NCI-H526 treated with DMSO at 0.1 percent for 48 hours (cell line): ENCODE data around the gene CLMP.

Experiments
- DNase-seq: peaks from one replicate; lab custom pipeline; 2025; lab: John Stamatoyannopoulos, UW

Gene CLMP

DNA sequence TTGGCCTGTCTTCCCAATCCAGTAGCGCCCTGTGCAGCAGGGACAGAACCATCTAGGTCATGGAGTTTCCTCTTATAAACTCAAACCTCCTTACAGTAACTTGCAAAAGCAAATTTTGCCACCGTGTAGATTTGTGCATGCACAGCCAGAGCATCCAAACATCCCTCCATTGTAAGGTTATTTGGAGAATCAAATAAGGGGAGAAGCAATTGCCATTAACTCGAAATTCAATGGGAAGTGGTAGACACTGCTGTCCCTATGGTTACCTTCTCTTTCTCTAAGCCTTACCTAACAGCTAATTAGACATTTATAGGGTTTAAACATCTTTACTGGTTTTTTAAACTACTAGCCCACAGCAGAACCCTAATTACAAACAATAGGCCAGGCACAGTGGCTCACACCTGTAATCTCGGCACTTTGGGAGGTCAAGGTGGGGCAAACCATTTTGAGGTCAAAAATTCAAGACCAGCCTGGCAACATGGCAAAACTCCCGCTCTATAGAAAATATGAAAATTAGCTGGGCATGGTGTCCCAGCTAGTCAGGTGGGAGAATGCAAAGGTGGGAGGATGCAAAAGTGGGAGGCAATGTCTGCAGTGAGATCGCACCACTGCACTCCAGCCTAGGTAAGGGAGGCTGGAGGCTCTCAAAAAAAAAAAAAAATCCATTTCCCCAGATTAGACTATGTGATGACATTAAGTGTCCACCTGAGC is 139.7 kb downstream of the CLMP start:
- DNase-seq: peak; percentile 37

GRCh38 chr11:123054301-123055065 is 140.6 kb downstream of the CLMP start:
- peak; percentile 93 for DNase-seq

DNA sequence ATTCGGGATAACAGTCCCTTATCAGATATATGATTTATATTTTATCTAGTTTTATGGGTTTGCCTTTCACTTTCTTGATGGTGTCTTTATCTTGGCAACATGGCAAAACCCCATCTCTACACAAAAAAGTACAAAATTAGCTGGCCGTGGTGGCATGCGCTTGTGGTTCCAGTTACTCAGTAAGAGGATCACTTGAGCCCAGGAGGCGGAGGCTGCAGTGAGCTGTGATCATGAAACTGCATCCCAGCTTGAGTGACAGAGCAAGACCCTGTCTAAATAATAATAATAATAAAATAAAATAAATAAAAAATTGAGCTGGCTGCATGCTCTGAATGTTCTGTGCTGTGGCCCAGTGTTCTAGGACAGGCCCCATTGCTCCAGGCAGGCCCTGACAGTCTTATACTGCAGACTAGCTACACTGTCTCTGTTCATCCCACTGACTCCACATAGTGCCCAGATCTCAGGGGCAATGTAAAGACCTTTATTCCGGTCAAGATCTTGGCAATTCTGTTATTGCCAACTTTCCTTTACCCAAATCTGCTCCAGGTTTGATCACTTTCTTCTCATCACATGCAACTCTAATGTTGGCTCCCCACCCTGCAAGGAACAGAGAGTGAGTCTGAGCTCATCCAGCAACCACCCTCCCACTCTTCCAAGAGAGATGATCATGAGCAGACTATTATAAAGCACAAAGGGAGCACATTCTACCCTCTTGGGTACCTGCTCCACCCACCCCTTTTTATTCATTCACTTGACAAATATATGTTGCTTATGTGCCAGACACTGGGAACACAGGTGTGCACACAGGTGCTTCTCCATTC is 141.9 kb downstream of the CLMP start:
- DNase-seq: no peak

DNA sequence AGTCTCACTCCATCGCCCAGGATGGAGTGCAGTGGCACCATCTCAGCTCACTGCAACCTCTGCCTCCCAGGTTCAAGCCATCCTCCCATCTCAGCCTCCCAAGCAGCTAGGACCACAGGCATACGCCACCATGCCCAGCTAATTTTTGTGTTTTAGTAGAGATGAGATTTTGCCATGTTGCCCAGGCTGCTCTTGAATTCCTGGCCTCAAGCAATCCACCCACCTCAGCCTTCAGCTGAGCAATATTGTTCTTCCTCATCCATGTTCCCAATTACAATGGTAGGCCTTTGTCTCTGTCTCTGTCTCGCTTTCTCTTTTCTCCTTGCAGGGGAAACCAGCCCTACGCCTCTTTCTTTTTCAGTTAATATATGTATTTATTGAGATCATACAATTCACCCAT is 143.4 kb downstream of the CLMP start:
- DNase-seq: no peak

DNA sequence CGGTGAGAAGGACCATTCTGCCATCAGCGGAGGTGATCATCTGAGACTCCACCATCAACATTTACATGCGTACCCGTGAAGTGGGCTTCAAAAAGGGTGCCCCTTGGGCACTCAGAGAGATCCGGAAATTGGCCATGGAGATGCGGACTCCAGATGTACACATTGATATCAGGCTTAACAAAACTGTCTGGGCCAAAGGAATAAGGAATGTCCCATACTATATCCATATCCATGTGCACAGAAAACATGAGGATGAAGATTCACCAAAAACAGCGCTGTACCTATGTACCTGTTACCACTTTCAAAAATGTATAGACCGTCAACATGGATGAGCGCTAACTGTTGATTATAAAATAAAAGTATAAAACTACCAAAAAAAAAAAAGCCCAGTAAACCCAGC is 143.9 kb downstream of the CLMP start:
- DNase-seq: no peak

DNA sequence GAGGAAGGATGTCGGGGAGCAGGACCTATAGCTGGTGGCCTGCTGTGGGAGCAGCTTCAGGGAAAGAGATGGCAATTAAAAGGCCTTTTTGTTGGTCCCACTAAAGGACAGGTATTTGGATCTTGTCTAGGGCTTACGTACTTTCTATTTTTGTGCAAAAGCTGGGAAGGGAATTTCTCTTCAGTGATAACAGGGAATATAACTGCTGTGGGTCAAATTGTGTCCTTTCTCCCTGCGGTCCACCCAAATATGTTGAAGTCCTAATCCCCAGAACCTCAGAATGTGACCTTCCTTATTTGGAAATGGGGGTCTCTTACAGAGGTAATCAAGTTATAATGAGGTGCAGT is 147.1 kb downstream of the CLMP start:
- no peak for DNase-seq

DNA sequence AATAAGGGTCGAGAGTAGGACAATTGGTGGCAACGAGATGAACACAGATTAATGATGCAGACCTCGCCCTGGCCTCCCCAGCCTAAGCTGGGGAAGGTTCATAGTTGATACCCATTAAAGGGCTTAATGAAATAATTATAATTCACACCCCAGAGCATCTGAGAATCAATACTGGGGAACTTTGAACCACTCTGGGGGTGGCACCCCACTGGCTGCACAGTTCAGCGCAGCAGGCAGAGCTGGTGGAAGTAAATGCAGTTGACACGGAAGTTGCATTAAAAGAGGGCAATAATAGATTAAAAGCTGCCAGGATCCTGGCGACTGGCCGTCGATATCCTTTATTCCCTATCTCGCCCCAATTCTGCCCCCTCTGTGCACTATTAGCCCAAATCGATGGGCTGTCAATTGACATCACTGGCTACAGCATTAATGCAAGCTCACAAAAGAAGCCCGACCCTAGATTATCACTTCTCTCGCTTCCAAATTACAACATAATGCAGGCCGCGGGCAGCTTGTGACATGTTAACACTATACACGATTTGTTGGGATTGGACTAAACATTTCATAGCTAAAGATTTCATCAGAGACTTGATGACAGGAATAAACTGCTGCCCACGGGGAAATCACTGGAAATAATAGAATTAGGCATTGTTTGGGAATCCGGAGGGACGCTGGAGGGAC is 147.6 kb downstream of the CLMP start:
- DNase-seq: no peak

DNA sequence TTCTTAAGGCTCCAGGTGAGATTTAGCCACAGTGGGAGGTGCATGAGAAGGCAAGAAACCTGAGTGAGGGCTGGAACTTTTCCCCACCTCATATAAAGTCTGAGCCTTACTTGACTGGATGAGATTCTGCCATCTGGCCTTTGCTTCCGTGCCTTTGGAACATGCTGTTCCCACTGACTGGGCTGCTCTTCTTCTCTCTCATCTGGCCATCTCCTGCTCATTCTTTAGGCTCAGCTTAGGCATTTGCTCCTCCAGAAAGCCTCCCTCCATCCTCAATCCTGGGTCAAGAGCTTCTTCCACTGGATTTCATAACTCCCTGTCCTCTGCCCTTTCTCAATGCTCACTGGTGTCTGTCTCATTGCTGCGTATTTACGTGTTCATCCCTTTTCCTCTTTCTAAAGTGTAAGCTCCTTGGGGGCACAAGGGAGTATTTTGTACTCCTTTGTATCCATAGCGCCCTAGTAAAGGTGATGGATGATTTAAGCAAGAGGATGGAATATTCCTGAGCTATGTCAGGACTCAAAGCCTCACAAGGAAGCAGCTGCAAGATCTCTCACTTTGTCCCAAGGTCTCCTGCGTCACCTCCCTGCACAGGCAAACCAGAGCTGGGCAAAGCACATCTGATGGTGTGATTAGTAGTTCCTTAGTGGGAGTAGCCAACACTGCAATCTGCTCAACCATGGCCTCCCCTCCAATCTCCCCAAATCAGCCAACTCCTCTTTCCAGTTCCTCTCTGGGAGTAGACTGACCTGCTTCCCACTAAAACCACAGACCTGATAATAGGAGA is 148.4 kb downstream of the CLMP start:
- DNase-seq: no peak

DNA sequence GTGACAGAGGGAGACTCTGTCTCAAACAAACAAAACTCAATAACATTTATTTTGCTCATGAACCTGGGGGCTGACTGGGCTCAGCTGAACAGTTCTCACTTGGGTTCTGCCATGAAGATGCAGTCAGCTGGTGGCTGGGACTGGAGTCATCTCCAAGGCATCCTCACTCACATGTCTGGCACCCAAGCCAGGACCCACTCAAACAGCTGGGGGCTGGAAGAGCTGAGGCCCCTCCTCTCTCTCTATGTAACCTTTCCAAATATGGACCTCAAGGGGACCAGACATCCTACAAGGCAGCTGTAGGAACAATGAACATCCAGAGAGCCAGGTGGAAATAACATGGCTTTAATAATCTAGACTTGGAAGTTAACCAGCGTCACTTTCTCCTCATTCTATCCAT is 149.9 kb downstream of the CLMP start:
- no peak for DNase-seq

- no peak for DNase-seq
Observed at GRCh38 chr11:123041185-123041584, 153.9 kb downstream of the CLMP start.

DNA sequence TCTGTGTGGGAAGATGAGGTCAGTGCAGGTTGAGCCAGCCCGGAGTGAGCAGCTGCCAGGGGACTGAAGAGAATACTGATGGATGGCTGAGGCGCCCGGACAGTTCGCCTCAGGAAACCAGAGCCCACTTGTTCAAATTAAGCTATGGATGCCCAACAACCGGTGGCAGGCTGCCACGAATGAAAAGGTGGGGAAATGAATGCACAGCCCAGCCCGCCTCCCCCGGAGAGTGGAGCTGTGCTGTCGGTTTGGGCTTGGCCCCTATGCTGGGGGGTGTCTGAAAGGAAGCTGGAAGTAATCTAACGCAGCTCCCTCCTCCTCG is 155.0 kb downstream of the CLMP start:
- no peak for DNase-seq

GRCh38 chr11:123035831-123036230 is 159.2 kb downstream of the CLMP start:
- no peak for DNase-seq

DNA sequence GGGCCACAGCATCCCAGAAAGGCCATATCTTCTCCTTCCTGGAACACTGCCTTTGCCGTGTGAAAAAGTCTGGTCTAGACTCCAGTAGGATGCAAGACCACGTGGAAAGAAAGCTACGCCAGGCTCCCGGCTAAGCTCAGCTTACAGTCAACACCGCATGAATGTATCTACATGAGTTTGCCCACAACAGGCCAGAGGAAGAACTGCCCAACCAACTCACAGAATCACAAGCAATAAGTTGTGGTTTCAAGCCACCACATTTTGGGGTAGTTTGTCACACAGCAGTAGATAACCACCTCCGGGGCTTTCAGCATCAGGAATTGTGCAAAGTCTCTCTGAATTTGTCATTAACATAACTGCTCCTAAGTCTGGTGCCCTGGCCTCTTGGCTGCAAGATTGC is 160.5 kb downstream of the CLMP start:
- no peak for DNase-seq

DNA sequence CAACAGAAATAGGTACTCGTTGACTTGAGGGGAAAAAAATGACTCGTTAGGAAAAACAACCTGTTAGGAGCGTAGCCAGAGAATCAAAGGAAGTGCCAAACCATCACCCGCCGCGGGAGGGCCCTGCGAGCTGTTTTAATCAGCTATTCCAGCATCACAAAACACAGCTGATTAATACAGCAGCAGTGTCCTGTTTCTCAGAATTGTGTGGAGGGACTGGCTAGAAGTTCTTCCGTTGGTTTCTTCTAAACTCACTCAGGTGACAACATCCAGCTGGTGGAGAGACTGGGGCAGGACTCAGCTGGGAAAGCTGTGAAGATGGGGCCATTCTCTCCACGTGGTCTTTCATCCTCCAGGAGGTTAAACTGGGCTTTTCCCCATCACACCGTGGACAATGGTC is 161.2 kb downstream of the CLMP start:
- DNase-seq: peak; percentile 30

- no peak for DNase-seq
Observed at GRCh38 chr11:123030517-123030916, 164.5 kb downstream of the CLMP start.

- peak; percentile 71 for DNase-seq
Observed at GRCh38 chr11:123020968-123021367, 174.1 kb downstream of the CLMP start.
